NCI-H2171 treated with DMSO at 0.1 percent for 48 hours (cell line): Measurements from ENCODE around the gene DLG2.

Source experiments
- DNase-seq: peaks from one replicate; lab custom pipeline; 2025; lab: John Stamatoyannopoulos, UW

Gene DLG2

DNA sequence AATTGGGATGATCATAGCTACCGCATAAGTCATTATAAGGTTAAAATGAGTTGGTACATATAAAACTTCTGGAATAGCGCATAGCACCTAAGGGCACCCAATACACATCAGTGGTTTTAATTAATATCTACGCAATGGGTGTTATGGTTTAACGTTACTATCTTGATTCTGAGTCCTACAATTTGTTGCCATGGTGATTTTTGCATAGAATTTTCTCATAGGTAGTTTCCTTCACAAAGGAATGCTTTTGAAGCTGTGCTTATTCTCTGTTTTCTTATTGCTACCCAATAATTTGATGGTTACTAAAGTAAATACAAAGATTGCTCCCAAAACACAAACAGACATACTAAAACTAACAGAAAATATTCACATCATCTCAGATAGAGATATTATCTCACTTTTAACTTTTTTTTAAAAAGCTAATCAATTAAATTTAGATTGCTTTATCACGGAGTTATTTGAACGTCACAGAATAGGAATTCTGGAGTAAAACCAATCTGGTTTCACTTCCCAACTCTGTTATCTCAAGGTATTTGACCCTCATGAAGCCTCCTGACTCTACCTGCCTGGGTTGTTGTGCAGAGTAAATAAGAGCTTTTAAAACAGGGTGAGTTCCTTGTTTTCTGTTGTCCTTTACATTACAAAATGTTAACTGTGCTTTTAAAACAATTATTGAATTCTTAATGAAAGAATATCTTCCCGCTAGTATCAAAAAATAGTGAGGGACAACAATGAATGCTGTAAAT is 1705.5 kb downstream of the DLG2 start:
- DNase-seq, result no peak

GRCh38 chr11:83918476-83918875 is 1708.7 kb downstream of the DLG2 start:
- DNase-seq, result no peak

DNA sequence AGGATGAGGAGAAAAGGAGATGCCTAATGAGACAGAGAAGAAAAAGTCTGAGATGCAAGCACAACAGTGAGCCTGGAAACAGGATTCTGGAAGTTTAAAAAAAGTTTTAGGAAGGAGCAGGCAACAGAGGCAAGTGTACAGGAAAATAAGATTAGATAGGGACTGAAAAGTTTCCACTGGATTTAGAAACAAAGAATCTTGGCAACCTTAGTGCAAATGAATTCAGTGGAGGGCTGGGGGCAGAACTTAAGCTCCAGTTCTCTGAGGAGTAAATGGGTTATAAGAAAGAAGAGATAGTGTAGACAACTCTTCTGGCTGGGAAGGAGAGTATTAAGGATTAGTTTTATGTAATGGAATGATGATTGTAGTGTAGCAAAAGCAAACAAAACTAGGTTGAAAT is 1712.1 kb downstream of the DLG2 start:
- DNase-seq, result no peak

GRCh38 chr11:83909579-83910534 is 1717.3 kb downstream of the DLG2 start:
- DNase-seq, result no peak

DNA sequence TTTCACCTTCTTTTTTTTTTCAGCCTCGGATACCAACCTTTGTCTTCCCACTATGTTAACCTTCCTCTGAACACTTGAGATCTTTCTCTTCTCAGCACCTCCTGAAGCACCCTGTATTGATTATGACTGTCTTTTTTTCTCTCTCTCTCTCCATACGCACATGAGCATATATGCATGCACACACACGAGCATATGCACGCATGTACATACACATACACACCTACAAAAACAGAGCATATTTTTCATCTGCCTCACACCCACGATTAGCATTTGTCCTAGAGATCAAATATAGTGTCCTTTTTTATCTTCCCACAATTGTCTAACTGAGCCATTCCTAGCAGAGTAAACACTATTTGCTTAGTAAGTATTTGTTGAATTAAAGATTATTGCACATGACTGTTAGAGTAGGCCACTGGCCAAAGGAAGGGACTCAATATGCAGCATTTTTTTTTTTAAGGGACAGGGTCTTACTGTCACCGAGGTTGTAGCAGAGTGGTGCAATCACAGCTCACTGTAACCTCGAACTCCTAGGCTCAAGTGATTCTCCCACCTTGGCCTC is 1718.8 kb downstream of the DLG2 start:
- DNase-seq, result no peak

DNA sequence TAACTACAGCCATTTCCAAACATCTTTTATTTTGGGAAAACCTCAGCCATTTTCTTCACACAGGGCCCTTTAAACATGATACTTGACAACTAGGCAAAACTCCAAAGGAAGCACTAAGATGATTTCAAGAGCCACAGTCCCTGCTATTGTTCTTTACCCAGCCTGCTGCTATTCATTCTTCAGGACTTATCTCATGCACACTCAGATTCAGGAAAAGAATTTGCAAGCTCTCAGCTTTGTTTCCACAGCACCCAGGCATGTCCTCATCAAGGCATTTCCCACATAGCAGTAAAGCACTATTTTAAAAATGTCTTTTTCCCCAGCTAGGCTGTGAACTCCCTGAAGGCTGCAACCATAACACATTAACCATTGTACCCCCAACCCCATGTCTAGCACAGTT is 1731.6 kb downstream of the DLG2 start:
- DNase-seq, result no peak

DNA sequence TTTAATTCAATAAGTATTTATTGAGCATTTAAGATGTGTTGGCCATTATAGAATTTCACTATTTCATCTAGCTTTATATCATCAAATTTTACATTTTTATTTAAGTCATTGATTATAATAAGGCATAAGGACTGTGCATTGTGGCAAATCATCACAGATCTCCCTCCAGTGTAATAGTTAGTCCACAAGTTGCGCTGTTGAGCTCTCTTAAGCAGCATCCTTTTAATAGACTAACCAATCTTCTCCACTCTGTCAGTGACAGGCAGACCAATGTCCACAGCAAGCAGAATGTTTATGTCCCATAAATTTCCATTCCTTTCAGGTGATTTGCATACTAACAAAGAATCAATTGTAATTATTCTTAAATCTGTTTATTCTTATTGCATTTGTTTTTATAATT is 1745.7 kb downstream of the DLG2 start:
- DNase-seq, result peak; percentile 0

DNA sequence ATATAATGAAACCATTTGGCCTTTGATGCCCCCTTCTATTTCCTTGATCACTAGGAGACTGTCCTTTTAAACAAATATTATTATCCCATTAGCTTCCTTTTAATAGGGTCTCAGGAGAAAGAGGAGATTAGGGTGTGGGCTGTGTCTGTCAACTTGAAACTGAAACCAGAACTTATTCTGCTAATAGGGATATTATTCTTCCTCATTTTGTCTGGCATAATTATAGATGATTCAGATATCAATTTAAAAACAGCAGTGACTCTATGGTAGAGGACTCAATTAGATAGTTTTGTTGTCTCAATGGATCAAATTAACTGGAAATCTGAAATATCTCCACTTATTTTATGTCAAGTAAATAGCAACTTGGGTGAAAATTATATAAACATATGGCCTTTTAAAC is 1756.1 kb downstream of the DLG2 start:
- no peak for DNase-seq

- DNase-seq, result no peak
Measured at GRCh38 chr11:83866655-83867054, 1760.5 kb downstream of the DLG2 start.

- DNase-seq, result no peak
Measured at GRCh38 chr11:83865636-83866461, 1761.3 kb downstream of the DLG2 start.

- DNase-seq, result no peak
Measured at GRCh38 chr11:83864412-83865057, 1762.6 kb downstream of the DLG2 start.

DNA sequence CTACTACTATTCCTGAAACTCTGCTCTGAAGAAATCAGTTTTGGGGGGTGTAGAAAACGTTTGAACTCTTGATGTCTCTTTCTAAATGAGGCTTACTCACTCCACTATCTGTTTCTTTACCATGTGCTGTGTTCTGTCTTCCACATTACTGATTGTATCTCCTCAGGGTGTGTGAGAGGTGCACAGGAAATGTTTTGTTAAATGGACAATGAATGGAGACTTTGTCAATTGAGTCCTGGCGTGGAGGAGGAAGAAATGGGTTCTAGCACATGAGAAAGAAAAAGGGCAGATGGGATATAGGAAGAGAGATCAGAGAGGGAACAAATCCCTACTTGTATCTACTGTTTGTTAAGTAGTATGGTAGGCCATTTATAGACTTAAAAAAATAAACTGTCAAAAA is 1763.9 kb downstream of the DLG2 start:
- DNase-seq, result no peak

DNA sequence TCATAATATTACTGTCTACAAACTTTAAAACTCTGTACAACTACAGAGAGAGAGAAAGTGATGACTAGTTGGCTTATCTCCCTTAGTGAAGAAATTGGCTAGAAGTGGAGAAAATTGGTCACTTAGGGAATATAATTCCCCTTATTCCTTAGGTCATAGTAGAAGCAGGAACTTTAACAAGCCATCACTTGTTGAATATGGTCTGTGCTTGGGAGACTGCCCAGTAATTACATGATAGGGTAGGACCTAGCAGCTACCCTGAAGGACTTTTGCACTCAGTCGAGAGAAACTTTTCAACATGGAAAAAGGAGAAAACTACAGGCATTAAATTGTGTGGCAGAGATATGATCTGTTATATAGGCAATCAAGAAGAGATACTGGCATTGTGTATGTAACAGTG is 1764.5 kb downstream of the DLG2 start:
- no peak for DNase-seq

- DNase-seq, result no peak
Measured at GRCh38 chr11:83862033-83862432, 1765.1 kb downstream of the DLG2 start.

DNA sequence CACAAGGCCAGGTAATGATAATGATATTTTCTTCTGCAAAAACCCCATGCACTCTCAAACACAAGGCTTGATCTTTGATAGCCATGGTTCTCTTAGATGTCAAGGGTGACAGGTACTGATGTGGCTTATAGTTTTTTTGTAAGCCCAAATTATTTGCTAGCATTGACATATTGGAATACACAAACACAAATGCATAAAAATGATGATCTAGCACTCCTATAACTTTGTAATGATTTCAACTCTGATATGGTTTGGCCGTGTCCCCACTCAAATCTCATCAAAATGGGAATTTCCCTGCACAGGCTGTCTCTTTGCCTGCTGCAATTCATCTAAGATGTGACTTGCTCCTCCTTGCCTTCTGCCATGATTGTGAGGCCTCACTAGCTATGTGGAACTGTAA is 1768.5 kb downstream of the DLG2 start:
- DNase-seq, result no peak

DNA sequence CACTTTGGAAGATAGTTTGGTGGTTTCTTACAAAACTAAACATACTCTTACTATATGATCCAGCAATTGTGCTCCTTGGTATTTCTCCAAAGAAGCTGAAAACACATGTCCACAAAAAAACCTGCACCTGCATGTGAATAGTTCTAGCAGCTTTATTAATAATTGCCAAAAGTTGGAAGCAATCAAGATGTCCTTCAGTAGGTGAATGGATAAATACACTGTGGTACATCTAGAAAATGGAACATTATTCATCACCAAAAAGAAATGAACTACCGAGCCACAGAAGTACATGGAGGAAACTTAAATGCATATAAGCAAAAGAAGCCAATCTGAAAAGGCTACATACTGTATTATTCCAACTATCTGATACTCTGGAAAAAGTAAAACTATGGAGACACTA is 1771.9 kb downstream of the DLG2 start:
- no peak for DNase-seq

- DNase-seq, result no peak
Measured at GRCh38 chr11:83852775-83853442, 1774.2 kb downstream of the DLG2 start.

DNA sequence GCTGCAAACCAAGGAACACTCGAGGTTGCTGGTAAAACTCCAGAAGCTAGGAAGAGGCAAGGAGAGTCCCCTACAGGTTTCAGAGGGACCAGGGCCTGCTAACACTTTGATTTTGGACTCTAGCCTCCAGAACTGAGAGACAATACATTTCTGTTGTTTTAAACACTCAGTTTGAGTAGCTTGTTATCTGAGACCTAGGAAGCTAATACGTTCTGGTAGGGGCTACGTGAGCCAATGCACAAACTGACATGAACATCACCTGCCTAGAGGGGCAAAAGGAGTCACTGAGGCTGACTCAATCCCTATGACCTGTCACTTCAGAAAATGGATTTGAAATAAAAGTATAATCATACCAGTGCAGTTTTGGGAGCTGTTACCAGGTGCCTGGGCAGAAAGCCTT is 1775.1 kb downstream of the DLG2 start:
- DNase-seq, result no peak

DNA sequence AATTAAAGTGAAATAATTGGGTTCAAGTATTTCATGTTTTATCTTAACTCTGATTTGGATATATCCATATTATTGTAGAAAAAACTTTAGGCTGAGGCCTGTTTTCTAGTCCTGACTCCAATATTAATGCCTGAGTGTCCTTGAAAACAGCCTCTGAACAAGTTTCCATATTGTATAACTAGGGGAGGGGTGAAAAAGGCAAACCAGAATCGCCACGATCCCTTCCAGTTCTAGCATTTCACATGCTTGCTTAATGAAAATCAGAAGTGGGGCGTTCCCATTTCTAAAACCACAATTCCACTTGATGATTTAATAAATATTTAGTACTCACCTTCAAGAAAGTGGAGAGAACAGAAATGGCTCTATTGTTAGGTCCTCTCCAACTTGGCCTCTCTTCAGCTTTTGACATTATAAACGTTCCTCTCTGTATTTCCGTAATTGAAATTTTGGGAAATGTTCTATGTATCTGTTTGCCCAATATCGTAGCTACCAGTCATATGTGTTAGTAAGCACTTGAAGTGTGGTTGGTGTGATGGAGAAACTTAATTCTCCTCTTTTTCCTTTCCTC is 1779.6 kb downstream of the DLG2 start:
- no peak for DNase-seq

DNA sequence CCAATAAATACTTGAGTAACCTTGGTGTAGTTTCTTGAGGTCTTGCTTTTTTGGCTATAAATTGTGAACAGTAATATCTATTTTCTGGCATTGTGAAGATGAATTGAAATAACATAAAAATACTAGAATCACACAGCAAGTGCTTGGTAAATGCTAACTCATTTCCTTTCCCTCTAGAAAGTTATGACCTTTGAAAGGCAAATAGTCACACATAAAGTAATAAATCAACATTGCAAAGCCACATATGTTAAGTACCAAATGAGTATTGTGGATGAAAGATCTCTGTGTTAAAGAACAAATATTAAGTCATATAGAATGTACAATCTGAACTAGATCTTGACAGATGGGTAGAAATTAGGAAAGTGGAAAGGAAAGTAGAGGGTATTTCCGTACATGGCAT is 1781.3 kb downstream of the DLG2 start:
- DNase-seq, result no peak

- DNase-seq, result no peak
Measured at GRCh38 chr11:83840326-83840725, 1786.8 kb downstream of the DLG2 start.
